ENCODE data around the gene CDH23. TPM values are rescaled to one million over a fixed set of nuclear protein-coding genes. Genes with fewer than 3 reads are reported as not detected.

CDH23 gene
- total RNA-seq, 1 donor from 2014 or later = 0.40 TPM

DNA sequence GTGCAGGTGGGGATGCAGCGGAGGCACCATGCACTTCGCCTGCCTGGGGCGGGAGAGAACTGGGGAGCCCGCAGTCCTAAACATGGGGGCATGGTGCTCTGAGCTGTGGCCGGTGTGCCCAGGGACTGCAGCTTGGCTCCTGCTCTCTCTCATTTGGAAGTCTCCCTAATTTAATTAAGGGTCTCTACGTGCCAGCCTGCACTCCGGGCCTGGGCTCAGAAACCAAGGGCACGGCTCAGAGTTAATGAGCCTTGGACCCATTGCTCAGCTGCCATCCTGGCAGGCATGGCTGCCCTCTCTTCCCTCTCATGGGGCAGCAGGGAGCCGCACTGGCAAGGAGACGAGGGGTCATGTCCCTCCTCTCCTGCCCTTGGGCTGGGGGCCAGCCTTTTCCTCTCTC, 115.6 kb downstream of the CDH23 start:
- no peak for DNase-seq (ENCODE audit: low read depth)

DNA sequence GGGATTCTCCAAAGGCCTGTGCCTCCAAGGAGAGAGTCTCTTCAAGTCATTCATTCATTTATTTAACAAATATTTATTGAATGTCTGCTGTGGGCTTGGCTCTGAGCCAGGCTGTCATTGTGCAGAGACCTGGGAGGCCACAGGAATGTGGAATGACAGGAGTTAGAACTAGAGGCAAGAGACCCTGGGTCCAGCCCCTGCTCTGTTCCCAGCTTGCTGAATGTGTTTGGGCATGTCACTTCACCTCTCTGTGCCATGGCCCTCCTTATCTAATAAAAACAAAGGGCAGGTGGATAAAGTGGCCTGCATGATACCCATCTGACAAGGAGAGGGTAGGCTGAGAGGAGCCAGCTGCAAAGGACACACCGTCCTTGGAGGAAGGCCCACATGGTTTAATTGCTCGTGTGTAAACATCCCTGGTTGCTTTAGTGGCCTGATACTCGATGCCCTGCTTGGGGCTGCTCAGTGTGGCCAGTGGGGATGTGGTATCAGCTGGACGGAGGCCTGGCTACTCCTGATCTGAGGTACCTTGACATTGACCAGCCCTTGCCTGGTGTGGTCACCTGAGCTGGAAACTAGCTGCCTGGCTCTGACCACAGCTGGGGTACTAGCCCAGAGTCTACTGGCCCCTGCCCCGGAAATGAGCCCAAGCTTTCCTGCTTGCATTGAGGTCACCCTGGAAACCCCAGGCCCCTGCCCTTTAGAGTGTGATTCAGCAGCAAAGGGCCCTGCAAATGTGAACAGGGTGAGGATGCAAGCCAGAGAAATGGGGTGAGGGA, 116.2 kb downstream of the CDH23 start:
- peak; percentile 8 for DNase-seq (ENCODE audit: low read depth)

GRCh38 chr10:71513540-71513853, 116.8 kb downstream of the CDH23 start:
- DNase-seq (ENCODE audit: low read depth) = no peak

GRCh38 chr10:71513936-71514335, 117.2 kb downstream of the CDH23 start:
- DNase-seq (ENCODE audit: low read depth) = no peak

DNA sequence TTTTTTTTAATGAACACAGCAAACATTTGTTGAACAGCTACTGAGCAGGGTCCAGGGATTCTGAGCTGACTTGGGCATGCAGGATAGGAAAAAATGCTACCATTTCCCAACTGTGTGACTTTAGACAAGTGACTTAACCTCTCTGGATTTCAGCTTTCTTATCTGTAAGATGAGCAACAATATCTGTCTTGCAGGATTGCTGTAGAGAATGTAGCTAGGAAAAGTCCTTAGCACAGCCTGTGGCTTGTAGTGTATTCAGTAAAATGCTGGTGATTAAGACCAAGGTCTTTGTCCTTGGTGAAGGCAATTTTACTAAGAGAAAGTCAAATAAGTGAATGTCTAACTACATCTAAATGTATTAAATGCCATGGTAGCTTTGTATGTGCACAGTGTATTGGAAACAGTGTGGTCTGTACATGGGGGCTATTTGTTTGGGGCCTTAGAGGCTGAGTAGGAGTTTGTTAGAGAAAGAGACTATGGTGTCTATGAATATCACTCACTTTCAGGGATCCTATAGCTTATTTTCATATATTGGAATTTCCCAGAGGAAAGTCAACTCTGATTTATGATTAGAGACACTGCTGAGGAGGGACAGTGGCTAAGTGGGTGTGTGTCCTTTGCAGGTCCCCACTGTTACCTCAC, 118.9 kb downstream of the CDH23 start:
- no peak for DNase-seq (ENCODE audit: low read depth)

DNA sequence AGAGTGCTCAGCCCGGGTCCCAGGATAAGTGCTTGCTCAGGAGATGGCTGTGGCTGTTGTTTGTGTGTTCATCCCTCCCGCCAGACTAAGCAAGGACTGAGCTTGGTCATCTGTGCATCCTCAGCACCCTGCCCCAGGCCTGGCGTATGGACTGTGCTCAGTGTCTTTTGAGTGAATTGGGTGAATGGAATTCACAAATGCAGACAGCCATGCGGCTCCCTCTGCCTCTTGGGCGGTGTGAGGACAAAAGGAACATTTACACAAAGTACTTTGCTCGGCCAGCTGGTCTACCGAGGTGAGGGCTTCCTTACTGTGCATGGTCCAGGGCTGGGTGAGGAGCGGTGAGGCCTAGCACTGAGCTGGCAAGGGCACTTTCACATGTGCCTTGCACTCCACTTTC, 120.2 kb downstream of the CDH23 start:
- no peak for DNase-seq (ENCODE audit: low read depth)

DNA sequence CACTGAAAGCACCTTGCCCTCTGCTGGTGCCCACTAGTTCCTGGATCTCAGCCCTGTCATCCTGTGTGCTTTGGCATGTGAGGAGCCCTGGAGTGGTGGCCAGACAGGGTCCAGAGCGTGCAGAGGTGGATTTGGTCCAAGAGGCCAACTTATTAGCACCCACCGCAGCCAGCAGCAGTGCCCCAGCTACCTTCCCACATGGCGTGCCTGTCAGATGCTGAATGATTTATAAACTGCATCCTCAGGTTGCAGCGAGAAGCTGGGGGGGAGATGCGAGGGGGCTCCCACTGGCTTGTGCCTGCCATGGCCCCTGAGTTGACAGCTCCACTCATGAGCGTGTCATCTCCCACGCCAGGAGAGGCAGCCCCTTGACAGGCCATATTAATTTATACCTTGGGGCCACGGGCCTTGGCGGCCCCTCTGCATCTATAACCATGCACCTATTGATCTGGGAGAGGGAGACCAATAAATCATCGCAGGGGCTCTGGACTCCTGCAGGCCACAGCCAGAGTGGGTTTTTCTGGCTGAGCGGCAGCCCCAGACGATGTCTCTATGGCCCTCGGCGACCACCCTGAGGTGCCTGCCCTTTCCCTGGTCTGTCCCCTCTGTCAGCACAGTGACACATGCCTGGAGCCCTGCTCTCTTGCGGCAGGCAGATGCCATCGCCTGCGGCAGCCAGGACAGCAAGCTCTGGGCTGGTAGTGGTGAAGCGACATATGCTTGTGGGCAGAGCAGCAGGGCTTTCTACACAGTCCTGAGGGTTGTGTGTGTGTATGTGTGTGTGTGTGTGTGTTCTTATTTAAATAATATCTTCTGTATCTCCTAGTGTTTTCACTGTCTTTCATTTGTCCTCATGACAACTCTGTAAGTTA, 120.8 kb downstream of the CDH23 start:
- peak; percentile 30 for DNase-seq (ENCODE audit: low read depth)

DNA sequence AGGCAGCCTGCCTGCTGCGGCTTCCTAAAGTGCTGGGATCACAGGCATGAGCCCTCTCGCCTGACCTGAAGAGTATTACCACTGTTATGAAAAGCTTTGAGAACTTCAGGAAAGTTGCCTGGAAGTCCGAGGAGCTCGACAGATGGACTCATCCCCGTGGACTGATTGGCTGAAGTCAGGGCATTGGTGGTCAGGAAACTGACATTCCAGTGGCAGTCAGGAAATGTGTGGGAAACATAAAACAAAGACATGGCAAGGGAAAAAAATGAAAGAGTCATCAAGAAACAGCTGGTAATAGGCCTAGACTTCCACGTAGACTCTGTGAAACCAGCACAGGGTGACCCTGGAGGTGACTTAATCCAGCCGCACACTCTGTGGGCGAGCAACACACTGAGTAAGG, 123.3 kb downstream of the CDH23 start:
- peak; percentile 26 for DNase-seq (ENCODE audit: low read depth)

- DNase-seq (ENCODE audit: low read depth) = no peak
These were observed 125.1 kb downstream of the CDH23 start for GRCh38 chr10:71521504-71522441.

DNA sequence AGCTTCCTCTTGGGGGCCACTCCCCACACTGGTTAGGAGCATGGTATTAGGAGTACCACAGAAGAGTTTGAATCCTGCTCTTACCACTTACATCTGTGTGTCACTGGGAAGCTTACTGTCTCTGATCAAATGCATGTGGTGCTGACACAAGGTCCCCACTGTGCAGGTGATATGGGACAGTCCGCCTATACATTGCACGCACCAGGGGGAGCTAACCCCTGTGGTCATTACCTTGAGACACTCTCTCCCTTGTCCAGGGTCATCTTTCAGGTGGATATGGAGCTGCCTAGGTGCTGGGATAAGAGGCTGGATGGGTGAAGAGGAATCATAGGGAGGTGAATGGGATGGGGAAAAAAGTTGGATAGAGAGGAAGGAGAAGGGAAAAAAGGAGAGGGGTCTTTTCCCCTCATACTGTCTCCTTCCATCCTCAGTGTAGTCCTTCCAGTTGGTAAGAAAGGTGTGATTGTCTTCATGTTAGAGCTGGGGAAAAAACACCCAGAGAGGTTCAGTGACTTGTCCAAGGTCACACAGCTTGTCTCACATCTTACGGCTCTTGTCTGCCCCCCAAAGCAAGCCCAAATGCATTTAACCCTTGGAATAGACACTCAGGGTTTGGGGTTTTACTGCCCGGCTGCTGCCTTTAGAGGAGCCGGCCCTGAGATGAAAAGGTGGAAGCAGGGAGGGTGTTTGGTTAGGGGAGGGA, 125.9 kb downstream of the CDH23 start:
- DNase-seq (ENCODE audit: low read depth) = no peak

GRCh38 chr10:71523756-71524155, 127.0 kb downstream of the CDH23 start:
- DNase-seq (ENCODE audit: low read depth) = no peak

- no peak for DNase-seq (ENCODE audit: low read depth)
These were observed 128.4 kb downstream of the CDH23 start for GRCh38 chr10:71525092-71525491.

DNA sequence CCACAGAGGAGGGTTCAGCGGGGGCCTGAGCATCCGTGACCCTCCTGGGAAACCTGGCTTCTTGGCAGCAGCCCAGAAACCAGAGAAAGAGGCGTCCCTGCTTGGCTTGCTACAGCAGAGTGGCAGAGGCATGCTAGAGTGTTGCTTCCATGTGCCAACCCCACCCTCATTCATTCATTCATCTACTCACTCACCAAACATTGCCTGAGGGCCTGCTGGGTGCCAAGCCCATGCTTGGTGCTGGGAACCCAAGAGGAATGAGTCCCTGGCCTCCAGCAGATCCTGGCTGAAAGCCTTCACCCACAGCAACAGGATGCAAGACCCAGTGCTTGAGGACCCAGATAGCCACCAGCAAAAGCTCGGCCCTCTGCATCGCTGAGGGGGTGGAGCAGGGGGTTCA, 129.0 kb downstream of the CDH23 start:
- no peak for DNase-seq (ENCODE audit: low read depth)

DNA sequence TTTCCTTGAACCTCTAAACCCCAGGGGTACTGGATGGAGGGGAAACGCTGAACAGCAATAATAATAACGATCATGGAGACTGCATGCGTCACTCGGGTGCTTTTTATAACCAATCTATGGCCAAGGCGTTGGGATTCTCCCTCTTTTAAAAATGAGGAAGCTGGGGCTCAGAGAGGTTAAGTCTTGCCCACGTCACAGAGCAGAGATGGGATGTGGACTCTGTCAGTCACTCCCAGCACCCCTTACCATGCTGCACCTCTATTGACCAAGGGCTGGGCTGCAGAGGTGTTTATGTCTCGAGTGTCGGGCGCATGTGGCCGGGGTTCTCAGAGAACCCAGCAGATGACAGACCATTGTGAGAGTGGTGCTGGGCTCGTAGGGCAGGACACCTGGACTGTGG, 129.9 kb downstream of the CDH23 start:
- no peak for DNase-seq (ENCODE audit: low read depth)

GRCh38 chr10:71527135-71527534, 130.4 kb downstream of the CDH23 start:
- DNase-seq (ENCODE audit: low read depth) = no peak

DNA sequence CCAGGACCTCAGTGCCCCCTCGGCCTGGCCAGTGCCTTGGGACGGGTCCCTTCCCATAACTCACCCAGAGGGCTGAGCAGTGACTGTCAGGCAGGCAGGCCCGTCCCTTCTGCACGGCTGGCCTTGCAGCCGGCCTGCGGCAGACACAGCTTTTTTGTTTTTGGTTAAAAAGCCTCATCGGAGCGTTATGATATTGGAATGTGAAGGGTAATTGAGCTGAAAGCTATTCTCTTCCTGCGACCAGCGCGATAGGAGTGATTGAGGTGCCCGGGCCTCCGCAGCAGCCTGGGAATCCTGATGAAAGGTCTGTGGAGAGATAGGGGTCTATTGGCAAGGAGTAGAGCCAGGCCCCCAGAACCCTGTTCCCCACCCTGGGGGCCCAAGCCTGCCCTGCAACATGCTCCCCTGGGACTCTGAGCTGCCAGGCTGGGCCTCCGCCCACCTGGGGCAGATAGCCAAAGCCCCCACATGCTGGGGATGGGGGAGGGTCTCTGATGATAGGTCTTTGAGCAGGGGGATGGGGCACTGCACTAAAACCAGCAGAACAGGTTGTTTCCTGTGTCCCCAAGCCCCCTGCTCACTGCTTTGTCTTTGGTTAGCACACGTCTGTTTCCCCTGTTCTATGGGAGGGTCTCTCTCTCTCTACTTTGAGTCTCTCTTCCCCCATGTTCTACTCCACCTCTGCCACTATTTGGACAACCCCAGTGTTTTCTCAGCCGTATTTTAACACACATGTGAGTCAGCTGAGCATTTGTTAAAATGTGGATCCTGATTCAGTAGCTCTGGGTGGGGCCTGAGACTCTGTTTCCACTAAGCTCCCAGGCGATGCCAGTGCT, 131.9 kb downstream of the CDH23 start:
- DNase-seq (ENCODE audit: low read depth) = no peak

DNA sequence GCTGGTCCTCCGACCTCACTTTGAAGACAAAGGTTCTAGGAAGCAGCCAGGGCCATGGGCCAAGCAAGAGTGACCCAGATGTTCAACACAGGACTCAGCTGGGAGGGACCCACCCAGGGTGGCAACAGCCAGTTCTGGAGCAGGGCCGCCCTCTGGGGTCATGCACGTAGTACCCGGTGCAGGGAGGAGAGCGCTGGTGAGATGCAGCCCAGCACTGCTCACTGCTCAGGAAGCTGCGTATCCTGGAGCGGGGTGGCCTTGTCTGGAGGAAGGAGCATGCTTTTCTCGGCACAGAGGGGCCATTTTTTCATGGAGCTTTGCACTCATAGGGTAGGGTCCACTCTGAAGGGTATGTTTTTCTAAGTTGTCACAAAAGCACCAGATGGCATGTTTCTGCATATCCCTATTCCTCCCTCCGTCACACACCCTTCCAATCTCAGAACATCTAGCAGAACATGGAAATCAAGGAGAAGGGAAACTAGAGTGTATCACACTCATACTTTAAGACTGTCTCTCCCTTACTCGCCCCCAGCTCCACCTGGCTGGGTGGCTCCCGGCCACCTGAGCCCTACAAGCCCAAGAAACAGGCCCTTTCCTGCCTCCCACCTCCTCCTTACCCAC, 132.6 kb downstream of the CDH23 start:
- no peak for DNase-seq (ENCODE audit: low read depth)

DNA sequence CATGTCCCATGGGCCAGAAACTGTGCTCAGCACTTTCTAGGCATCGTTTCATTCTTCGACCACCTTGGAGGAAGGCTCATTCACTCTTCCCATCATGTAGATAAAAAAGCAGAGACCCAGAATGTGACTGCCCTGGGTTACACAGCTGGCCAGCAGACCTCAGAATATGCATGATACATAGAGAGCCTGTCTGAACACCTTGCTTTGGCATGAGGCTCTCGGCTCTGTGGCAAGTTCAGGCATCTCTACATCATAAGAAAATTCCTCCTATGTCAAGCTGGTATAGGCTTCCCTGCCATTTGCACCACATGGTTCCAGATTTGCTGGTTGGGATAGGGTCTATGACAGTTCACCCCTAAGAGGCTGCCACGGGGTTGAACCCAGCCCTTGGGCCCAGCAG, 134.1 kb downstream of the CDH23 start:
- no peak for DNase-seq (ENCODE audit: low read depth)
